HepG2 (cell line): ENCODE measurements around the gene CSH1.

Source experiments
- ATAD3A ChIP-seq: sonication (generic); formaldehyde crosslinking; IDR thresholded peaks from 2 replicates; pipeline ENCODE4 v1.4.0; 2020; ENCODE audit warnings: missing genetic modification reagents
- GATAD1 ChIP-seq: IDR thresholded peaks from 2 replicates; pipeline ENCODE4 v1.6.1; 2016; ENCODE audit warnings: missing genetic modification reagents, missing compliant biosample characterization
- ISL2 ChIP-seq: sonication (generic); formaldehyde crosslinking; IDR thresholded peaks from 2 replicates; pipeline ENCODE4 v1.5.0; 2020; ENCODE audit warnings: missing genetic modification reagents
- KDM5A ChIP-seq: fragments of 200-600 bp; sonication (generic); IDR thresholded peaks from 2 replicates; pipeline ENCODE4 v1.7.0; 2018; ENCODE audit warnings: antibody characterized with exemption, mild to moderate bottlenecking, low read length, borderline replicate concordance
- MBNL3 ChIP-seq: fragments of 250-450 bp; sonication (Bioruptor Pico); conservative IDR thresholded peaks from 2 replicates; pipeline ENCODE4 v1.8.0; 2022; ENCODE audit warnings: mild to moderate bottlenecking, inconsistent platforms
- SAP130 ChIP-seq: IDR thresholded peaks from 2 replicates; pipeline ENCODE4 v1.6.1; 2016; ENCODE audit warnings: low read depth
- ZUFSP ChIP-seq: sonication (generic); formaldehyde crosslinking; IDR thresholded peaks from 2 replicates; pipeline ENCODE4 v1.9.0; 2021; ENCODE audit warnings: missing genetic modification reagents, mild to moderate bottlenecking, borderline replicate concordance

- no peak for TF ChIP-seq ATAD3A (CRISPR knock-in tag)
- no peak for TF ChIP-seq ZUFSP (CRISPR knock-in tag)
- no peak for TF ChIP-seq ISL2 (CRISPR knock-in tag)
- no peak for TF ChIP-seq SAP130 (CRISPR knock-in tag)
- no peak for TF ChIP-seq MBNL3 (CRISPR knock-in tag)
- no peak for TF ChIP-seq KDM5A
- TF ChIP-seq GATAD1 (CRISPR knock-in tag): no peak
Measured at GRCh38 chr17:63917646-63918045, 21.3 kb upstream of the CSH1 start.
